Measurements from ENCODE around the gene MDH2. TPM values are rescaled to one million over a fixed set of nuclear protein-coding genes. Genes with fewer than 3 reads are reported as not detected.
"Not testable (repeated sequence)": the region's sequence is repeated elsewhere in the genome, so short reads cannot be mapped to it uniquely, and the experiment has no call there.

Gene MDH2
- total RNA-seq, 1 donor from 2014 or later = 29.8 TPM

DNA sequence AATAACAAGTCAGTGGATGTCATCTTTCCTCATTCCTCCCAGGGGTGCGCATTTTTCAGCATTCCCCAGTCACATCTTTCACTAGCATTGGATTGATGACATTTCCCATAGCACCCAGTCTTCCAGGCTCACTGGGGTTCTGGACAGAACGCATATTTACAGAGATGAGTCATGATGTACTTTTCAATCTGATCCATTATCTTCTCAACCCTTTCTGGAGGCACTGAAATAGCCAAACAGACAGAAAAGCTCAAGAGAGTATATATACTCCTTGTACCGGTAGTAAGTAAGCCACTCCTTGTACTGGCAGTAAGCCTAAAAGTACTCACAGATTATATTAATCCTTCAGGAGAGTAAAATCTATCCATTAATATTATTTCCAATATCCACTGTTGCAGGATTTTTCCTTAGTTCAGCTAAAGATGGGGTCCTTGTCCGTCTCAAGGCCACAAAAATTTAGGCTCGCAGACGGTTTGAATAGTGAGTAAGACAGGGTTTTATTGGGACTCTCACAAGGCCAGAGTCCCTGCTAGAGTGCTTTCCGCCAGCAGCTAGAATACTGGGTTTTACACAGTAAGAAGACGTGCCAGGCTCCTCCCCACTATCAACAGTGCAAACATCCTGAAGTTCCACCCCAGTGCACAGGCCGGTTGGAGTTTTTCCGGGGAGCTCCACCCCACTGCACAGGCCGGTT, 60.8 kb downstream of the MDH2 start:
- no peak for DNase-seq (ENCODE audit: low read depth in 2 of 2)

- DNase-seq (ENCODE audit: low read depth in 2 of 2) = not testable (repeated sequence)
These were observed 65.2 kb downstream of the MDH2 start for GRCh38 chr7:76113042-76113630.

DNA sequence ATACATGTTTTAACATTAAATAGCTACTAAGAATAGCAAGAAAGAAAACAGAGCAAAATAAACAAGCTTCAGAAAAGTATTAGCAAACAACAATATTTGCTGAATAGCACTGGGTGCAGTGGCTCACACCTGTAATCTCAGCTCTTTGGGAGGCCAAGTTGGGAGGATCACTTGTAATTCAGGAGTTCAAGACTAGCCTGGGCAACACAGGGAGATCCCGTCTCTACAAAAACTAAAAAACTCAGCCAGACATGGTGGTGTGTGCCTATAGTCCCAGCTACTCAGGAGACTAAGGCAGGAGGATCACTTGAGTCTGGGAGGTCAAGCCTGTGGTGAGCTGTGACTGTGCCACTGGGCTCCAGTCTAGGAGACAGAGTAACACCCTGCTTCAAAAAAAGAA, 66.8 kb downstream of the MDH2 start:
- DNase-seq (ENCODE audit: low read depth in 2 of 2) = not testable (repeated sequence)

Other genes starting within 250 kb of the MDH2 start
- not detected in 2 replicates for gene CCL24, start 234.3 kb upstream of the MDH2 start, total RNA-seq
- 14.8 and 16.1 TPM in 2 replicates for gene RHBDD2, start 169.1 kb upstream of the MDH2 start, total RNA-seq
- gene POR, start 133.0 kb upstream of the MDH2 start, total RNA-seq = 67.6 and 132 TPM in 2 replicates
- 56.4 and 197 TPM in 2 replicates for gene TMEM120A, start 53.5 kb upstream of the MDH2 start, total RNA-seq
- 20.7 and 33.9 TPM in 2 replicates for gene STYXL1, start 106 bp upstream of the MDH2 start, total RNA-seq
- 1.5 and 3.0 TPM in 2 replicates for gene SRRM3, start 153.8 kb downstream of the MDH2 start, total RNA-seq

Data from lung microvascular endothelial cell (primary cell).